HepG2 (cell line): ENCODE results near the gene SLBP. TPM values are rescaled to one million over a fixed set of nuclear protein-coding genes. Genes with fewer than 3 reads are reported as not detected.
A peak's percentile ranks its signal among the peaks of the same experiment; 100 is the strongest.

ENCODE experiments used
- CREM ChIP-seq, 2 experiments: sonication (generic) in 1 of 2; formaldehyde crosslinking in 1 of 2; IDR thresholded peaks; 2 replicates each; pipeline versions ENCODE4 v1.4.0 to v1.6.1; 2016 to 2020; ENCODE audit warnings: antibody characterized with exemption in 1 of 2, mild to moderate bottlenecking in 1 of 2, missing genetic modification reagents in 1 of 2
- GTF3A ChIP-seq: sonication (generic); formaldehyde crosslinking; conservative IDR thresholded peaks from 2 replicates; pipeline ENCODE4 v1.4.0; 2020; ENCODE audit warnings: mild to moderate bottlenecking, missing genetic modification reagents
- HMGXB3 ChIP-seq: sonication (generic); formaldehyde crosslinking; IDR thresholded peaks from 2 replicates; pipeline ENCODE4 v1.4.0; 2020; ENCODE audit warnings: missing genetic modification reagents, borderline replicate concordance
- HOXA7 ChIP-seq: sonication (generic); formaldehyde crosslinking; IDR thresholded peaks from 2 replicates; pipeline ENCODE4 v1.8.1; 2022; ENCODE audit warnings: mild to moderate bottlenecking, missing genetic modification reagents, moderate library complexity
- MED8 ChIP-seq: sonication (generic); formaldehyde crosslinking; IDR thresholded peaks from 2 replicates; pipeline ENCODE4 v1.8.1; 2023; ENCODE audit warnings: mild to moderate bottlenecking, missing genetic modification reagents; ENCODE audit not compliant: insufficient replicate concordance
- TERF1 ChIP-seq: sonication (generic); formaldehyde crosslinking; IDR thresholded peaks from 2 replicates; pipeline ENCODE4 v1.8.0; 2022; ENCODE audit warnings: mild to moderate bottlenecking, missing genetic modification reagents, moderate library complexity
- TFDP1 ChIP-seq: IDR thresholded peaks from 2 replicates; pipeline ENCODE4 v1.6.1; 2016; ENCODE audit warnings: missing compliant biosample characterization, missing genetic modification reagents, borderline replicate concordance
- TSC22D2 ChIP-seq: sonication (generic); formaldehyde crosslinking; IDR thresholded peaks from 2 replicates; pipeline ENCODE4 v1.5.1; 2020; ENCODE audit warnings: missing genetic modification reagents, mild to moderate bottlenecking, borderline replicate concordance
- U2AF1 ChIP-seq: fragments of 200-400 bp; formaldehyde crosslinking; optimal IDR thresholded peaks from 2 replicates; pipeline ENCODE3; 2017; ENCODE audit warnings: mild to moderate bottlenecking, low read depth, low read length
- ZEB1 ChIP-seq: IDR thresholded peaks from 2 replicates; pipeline ENCODE4 v1.6.1; 2012; ENCODE audit warnings: mild to moderate bottlenecking, low read depth, inconsistent platforms; ENCODE audit not compliant: insufficient replicate concordance
- ZNF407 ChIP-seq: sonication (generic); formaldehyde crosslinking; IDR thresholded peaks from one replicate; pipeline ENCODE4 v1.5.1; 2020; ENCODE audit warnings: mild to moderate bottlenecking, missing genetic modification reagents; ENCODE audit errors: not compliant biosample characterization
- ZNF878 ChIP-seq: sonication (generic); formaldehyde crosslinking; IDR thresholded peaks from 2 replicates; pipeline ENCODE4 v1.8.1; 2023; ENCODE audit warnings: mild to moderate bottlenecking, missing genetic modification reagents, moderate library complexity
- polyA plus RNA-seq, 8 experiments: library from polyadenylated mRNA; depleted of rRNA in 3 of 8; stranded (reverse) in 7 of 8; unstranded in 1 of 8; fragments of >200 nt; fragmentation: Illumina TruSeq in 4 of 8; extraction: Trizol in 4 of 8; gene quantifications; 2 replicates each; pipeline versions ENCODE4 v1.2.1 to v1.2.3, GENCODE V29; 2011 to 2016; ENCODE audit warnings: low read depth in 4 of 8, missing spikeins in 1 of 8, mixed read lengths in 1 of 8; ENCODE audit not compliant: insufficient read depth in 1 of 8
- total RNA-seq, 5 experiments: library from RNA; depleted of rRNA; stranded (reverse); fragments of >200 nt; fragmentation: Illumina TruSeq; extraction: Trizol; gene quantifications; 2 replicates each; pipeline ENCODE4 v1.2.3, GENCODE V29; 2016; ENCODE audit warnings: low read depth in 1 of 5

Gene SLBP
- total and polyA plus RNA-seq, 2 of the 13 experiments (the other 11 are each of a cell fraction or from before 2014, with no cell fraction given), result 43.9 to 104 TPM

GRCh38 chr4:1712216-1713002 is at the start of gene SLBP (continued):
- TF ChIP-seq ZNF407 (CRISPR knock-in tag) (peak; percentile 95), TSC22D2 (CRISPR knock-in tag) (peak; percentile 95), HOXA7 (CRISPR knock-in tag) (no peak), ZEB1 (peak; percentile 47), U2AF1 (no peak), ZNF878 (peak; percentile 94), MED8 (no peak), CREM (IDR thresholded peaks at IDR 0.05) (peak; percentile 65; the same call in 1 of the 2 replicates), CREM (CRISPR knock-in tag; IDR thresholded peaks at IDR 0.05) (0 out of 2 replicates have a peak, but pooled peaks have one; percentile 15), HMGXB3 (peak; percentile 87; the same call in 1 of the 2 replicates), GTF3A (CRISPR knock-in tag) (no peak; the same call in 1 of the 2 replicates), TFDP1 (peak; percentile 99), TERF1 (CRISPR knock-in tag) (0 out of 2 replicates have a peak, but pooled peaks have one; percentile 38)
